Esophagus mucosa (tissue), 1 donor: Measurements from ENCODE around the gene NECAB3. TPM values are rescaled to one million over a fixed set of nuclear protein-coding genes. Genes with fewer than 3 reads are reported as not detected.
A peak's percentile ranks its signal among the peaks of the same experiment; 100 is the strongest.
"Not testable (repeated sequence)": the region's sequence is repeated elsewhere in the genome, so short reads cannot be mapped to it uniquely, and the experiment has no call there.

ENCODE experiments used
- ATAC-seq: fragments of 200-7000 bp; cut with Tn5 transposase; one replicate; pipeline ENCODE4 v1.9.1; 2020
- total RNA-seq: library from RNA; stranded (reverse); gene quantifications from one replicate; pipeline ENCODE4 v1.2.4, GENCODE V29; 2023
- donor health status: DM: yes; HTN: yes; CAD: no.

NECAB3 gene
- total RNA-seq, 1 donor from 2014 or later: 8.0 TPM

DNA sequence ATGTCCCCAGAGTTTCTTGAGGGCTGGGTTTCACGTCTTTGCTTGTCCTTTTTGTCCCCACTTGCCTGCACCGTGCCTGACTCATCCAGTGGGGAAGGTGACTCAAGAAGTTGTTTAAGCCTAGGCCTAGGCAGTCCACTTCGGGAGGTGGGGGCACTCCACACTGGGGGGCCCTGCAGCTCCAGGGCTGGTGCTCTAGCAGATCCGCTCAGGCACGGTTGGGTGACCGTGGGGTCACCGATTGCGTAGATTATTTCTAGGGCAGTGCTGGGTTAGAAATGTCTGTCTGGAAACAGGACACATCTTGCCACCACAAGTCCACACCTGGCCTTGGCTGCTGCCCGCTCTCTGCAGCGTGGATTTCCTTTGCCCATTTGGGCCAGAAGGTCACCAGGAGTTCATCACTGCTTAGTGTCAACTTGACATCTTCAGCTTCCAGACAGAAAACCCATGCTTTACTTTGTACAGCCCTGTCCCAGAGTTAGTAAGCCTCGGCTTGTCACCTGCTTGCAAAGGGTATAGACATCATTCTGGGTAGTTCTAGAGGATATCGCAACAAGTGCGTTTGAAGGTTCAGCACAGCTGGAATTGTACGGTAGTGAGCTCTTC lies 25.7 kb downstream of the NECAB3 start:
- peak; percentile 66 for ATAC-seq

DNA sequence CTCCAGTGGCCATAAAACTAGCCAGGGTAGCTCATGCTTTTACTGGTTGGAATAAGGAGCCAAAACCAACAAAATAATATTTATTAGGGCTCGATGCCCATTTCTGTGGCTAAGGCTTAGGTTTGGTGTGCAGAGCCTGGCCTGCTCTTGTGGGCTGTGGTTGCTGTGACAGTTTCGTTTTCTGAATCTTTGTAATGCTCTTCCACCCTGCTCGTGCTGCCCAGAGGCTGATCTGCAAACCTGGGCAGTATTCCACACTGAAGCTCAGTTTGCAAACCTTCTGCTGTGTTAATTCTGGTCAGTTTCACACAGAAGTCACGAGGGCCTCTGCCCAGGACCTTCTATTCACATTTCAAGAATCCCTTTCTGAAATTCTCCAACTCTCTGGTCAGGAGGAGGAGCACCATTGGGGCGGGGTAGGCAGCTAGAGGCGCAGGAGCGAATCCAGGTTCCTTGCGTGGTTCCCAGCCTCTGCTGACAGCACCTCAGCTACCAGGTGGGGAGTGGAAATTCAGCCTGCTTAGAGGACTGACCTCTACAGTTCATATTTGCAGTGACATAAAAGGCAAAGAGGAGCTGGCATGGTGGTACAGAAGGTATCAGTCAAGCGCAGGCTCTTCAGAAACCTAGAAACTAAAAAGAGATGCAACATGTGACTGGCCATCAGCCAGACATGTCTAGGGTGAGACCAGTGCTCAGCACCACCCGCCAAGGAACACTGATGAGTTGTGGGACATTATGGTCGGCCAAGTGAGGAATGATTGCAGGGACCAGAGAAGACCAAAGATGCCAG lies 26.4 kb downstream of the NECAB3 start:
- ATAC-seq: peak; percentile 41

DNA sequence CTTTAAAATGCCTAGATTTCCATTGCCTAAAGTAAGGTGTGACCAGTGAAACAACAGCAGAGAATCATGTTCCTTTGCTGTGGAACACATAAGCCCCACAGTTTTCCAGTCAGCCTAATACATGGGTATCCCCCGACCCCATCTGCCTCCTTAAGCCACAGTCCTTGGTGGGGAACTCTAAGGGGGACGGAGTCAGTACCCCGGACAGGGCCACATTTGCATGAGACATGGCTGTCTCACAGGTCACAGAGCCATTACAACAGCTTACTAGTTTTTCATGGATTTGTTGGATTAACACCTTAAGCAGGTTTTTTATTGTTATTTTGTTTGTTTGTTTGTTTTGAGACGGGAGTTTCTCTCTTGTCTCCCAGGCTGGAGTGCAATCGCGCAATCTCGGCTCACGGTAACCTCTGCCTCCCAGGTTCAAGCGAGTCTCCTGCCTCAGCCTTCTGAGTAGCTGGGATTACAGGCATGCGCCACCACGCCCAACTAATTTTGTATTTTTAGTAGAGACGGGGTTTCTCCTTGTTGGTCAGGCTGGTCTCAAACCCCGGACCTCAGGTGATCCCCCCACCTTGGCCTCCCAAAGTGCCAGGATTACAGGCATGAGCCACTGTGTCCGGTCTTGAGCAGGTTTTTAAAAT lies 27.1 kb downstream of the NECAB3 start:
- ATAC-seq: not testable (repeated sequence)

DNA sequence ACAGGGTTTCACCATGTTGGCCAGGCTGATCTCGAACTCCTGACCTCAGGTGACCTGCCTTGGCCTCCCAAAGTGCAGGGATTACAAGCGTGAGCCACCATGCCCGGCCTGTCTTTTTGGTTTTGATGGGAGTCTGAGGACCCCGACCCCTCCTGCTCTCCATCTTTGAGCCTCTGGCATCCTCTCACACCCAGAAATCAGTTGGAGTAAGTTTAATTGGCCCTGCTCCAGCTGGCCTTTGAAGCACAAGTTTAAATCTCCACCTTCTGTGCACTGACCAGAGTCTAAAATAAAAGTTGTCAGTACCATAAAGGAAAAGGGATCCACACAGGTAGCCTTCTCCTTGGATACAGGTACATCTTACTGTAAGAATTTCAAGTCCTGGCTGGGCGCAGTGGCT lies 28.0 kb downstream of the NECAB3 start:
- no peak for ATAC-seq

DNA sequence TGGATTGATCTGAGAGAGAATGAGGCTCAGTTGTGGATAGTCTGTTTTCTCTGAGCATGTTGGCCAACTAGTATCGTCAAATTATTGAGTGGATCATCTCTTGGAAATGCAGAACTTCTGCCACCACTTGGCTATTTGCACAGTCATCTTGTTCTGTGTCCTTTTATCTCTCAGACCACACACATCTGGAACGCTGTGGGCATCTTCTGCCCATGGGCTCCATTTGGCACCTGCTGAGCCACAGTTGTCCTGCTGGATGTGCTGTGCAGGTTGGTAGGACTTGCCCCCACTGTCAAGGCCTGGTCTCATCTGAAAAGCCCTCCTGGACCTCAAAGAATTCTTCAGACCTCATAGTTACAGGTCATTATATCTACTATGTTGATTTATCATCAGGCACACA lies 28.8 kb downstream of the NECAB3 start:
- no peak for ATAC-seq

DNA sequence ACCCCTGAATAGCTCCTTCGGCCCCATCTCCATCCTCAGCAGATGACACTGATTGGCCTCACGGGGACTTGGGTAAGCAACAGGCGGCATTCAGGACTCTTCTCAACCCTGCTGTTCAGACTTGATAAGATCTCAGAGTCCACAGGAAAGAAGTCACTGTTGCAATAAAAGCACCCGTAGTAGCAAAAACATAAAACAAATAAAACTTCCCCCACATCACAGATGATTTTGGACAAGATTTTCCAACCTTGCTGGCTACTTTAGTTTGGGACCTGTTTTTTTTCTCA lies 29.2 kb downstream of the NECAB3 start:
- no peak for ATAC-seq

DNA sequence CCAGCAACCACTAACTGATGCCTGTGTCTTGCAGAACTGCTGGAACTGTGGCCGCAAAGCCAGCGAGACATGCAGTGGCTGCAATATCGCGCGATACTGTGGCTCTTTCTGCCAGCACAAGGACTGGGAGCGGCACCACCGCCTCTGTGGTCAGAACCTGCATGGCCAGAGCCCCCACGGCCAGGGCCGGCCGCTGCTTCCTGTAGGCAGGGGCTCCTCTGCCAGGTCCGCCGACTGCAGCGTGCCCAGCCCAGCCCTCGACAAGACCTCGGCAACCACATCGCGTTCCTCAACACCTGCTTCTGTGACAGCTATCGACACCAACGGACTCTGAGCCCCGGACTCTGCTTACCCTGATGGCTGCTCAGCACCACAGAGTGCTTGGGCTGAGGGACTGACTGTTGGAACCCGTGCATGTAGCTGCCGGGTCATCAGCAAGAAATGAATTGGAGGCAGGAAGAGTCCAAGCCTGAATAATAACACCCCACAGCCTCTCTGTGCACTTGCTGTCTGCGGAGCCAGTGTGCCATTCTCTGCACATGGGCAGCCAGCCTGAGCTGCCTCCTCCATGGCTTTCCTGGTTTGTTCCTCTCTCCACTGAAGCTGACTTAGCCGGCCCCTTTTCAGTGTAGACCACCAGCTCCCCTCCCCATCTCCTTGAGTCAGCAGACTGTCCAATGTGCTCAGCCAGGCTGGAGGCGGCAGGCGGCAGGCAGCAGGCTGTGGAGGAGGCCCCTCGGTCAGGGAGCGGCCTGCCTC lies 29.7 kb downstream of the NECAB3 start:
- no peak for ATAC-seq

DNA sequence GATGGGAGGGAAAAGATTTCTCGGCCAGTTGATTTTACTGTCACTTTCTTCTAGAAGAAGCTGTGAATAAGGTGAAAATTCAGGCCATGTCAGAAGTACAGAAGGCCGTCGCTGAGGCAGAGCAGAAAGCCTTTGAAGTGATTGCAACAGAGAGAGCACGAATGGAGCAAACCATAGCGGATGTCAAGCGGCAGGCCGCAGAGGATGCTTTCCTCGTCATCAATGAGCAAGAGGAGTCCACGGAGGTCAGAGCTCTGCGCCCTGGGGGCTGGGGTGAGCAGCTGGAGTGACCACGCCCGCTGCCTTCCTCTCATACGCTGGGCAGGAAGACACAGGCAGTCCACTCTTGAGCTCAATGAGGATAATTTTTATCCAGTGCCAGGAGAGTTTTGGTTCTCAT lies 33.9 kb downstream of the NECAB3 start:
- ATAC-seq: no peak

DNA sequence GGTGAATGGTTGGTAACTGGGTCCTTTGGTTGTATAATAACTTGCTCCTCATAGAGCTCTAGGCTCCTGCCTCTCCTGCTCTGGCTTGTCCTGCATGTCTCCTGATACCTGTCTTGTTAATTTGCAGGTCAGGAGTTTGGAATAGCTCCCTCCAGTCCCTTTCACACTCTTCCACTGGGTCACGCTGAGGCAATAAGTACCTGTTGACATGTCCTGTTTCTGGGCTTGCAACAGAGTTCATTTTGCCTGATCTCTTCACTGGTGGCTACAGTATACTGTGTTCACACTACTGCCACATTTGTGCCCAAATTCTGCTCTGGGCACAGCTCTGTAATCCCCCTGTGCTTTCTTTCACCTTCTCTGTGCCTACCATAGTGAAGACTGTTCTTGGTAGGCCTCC lies 37.5 kb downstream of the NECAB3 start:
- ATAC-seq: no peak

DNA sequence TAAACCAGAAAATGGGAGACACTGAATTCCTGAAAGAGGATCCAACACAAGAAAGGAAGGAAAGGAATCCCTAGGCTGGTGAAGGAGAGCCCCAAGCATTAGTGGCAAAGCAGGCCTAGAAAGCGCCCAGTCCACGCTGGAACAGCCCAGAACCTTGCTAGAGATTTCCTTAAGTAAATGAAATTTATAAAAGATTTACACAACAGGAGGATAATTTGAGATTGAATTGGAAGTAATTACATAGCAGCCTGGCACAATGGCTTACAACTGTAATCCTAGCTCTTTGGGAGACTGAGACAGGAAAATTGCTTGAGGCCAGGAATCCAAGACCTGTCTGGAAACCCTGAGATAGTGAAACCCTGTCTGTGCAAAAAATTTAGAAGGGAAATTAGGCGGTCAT lies 38.9 kb downstream of the NECAB3 start:
- no peak for ATAC-seq

DNA sequence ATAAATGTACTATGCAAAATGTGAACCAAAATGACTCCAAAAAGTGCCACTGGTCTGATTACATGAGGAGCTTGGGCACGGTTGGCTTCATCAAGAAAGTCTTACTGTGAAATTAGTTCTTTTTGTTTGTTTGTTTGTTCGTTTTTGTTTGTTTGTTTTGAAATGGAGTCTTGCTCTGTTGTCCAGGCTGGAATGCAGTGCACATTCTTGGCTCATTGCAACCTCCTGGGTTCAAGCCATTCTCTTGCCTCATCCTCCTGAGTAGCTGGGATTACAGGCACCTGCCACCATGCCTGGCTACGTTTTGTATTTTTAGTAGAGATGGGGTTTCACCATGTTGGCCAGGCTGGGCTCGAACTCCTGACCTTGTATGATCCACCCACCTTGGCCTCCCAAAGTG lies 42.3 kb downstream of the NECAB3 start:
- ATAC-seq: not testable (repeated sequence)

DNA sequence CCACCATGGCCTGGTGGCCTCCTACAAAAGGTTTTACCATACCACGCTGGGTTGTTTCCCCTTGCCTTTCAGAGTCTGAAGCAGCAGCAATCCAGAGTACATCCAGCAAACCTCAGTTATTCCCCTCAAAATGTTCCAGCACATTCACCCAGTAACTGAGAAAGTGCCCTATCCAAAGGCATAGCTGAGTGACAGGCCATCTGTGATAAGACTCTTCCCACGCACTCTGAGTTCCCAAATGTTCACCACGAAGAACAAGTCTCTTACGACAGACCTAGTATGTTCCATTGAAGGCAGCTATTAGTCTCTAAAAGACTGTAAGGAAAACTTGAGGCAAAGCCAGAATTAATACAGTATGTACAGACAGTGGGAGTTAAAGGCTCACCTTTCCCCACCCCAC lies 43.7 kb downstream of the NECAB3 start:
- ATAC-seq: no peak

DNA sequence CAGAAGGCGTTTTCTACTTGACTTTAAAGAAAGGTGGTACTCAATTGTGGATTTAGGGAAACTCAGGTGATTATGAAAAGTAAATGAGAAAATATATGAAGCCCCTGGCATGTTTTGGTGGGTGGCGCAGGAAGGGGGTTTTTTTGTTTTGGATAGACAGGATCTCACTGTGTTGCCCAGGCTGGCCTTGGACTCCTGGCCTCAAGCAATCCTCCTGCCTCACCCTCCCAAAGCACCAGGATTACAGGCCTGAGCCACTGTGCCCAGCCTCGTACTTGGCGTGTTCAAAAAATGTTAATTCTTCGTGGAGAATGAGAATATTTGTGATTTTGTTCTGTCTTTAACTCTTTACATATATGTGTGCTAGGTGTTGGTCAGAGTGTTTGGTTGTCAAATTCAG lies 44.2 kb downstream of the NECAB3 start:
- no peak for ATAC-seq

DNA sequence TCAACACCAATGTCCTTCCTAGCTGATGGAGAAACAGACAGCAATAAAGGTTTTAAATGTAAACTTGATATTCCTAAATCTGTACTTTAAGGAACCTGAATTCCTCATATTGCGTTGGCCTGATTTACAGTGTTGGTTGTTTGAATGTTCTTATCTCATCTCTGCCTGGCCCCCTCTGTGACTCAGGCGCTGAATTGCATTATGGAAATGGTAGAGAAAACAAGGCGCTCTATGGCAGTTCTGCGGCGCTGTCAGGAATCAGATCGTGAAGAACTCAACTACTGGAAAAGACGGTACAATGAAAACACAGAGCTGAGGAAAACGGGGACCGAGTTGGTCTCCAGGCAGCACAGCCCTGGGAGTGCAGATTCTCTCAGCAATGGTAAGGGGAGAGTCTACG lies 44.7 kb downstream of the NECAB3 start:
- ATAC-seq: no peak

DNA sequence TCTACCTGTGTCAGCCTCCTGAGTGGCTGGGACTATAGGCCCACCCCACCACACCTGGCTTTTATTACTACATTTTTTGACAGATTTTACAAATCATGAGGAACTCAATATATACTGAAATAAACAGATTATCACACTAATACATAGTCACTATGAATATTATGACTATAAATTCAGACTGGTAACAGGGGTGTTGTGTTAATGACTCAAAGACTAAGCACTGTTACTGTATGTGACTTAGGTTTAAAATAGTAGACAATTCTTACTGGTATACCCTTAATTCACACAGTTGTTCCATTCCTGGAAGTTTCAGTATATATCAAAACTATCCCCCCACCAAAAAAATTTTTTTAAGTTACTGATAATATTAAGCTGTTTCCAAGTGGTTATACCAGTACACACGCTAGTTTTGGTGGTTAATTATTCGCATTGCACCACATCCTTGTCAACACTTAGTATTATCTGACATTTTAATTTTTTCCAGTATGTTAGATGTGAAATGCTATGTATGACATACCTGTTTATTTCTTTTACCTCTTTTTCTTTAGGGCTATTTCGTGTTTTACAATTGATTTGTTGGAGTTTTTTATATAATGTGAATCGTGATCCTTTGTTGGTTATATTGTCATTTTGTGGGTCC lies 46.5 kb downstream of the NECAB3 start:
- no peak for ATAC-seq

DNA sequence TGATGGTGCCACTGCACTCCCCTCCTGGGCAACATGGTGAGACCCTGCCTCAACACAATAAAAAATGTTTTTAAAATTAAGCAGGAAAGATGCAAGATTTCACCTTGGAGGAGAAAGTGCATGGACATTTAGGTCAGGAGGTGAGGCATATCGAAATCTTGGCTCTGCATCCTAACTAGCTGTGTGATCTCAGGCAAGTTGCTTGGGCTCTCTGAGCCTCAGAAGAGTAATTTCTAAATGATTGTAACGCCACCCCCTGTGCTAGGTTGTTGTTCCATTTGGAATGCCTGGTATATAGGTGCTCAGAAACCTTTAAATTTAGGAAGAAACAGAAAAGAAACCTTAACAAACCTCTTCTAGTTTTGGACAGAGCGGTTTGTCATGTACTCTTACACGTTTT lies 48.0 kb downstream of the NECAB3 start:
- no peak for ATAC-seq

DNA sequence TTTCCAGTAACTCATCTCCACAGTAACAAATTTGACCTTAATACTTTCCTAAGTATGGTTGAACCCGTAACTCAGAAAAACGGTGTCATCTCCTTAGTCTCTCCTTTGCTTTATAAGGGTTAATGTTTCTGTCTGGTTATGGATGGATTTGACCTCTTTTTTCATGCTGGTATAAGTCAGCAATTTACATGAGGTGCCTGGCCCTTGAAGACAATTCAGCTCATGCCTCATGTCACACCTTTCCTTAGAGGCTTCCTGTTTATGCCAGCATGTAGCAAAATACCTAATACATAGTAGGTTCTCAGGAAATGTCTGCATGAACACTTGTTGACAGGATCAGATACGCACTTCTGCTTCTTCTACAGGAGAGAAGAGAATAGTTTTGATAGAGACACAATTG lies 49.8 kb downstream of the NECAB3 start:
- no peak for ATAC-seq

DNA sequence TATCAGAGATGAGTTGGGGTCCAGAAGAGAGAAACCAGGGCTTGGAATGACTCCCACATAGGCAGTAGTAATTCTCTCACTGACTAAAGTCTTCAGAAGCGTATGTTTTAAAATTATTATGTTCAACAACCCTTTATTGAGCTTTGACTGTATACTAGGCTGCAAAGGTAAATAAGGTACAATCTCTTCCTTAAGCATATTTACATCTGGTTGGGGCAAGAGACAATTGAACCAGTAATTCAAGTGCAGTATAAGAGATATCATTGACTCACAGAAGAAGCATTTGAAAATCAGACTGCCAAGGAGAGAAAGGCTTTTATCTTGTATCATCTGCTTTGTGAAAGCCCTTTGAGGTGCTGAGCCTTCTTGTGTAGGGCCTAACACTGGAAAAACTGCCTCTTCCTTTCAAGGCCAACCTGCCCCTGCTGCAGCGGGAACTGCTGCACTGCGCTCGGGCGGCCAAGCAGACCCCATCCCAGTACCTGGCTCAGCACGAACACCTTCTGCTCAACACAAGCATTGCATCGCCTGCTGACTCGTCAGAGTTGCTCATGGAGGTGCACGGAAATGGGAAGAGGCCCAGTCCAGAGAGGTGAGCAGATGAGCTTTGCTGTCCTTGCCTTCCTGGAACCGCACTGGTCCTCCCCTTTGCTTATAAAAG lies 51.4 kb downstream of the NECAB3 start:
- ATAC-seq: no peak

DNA sequence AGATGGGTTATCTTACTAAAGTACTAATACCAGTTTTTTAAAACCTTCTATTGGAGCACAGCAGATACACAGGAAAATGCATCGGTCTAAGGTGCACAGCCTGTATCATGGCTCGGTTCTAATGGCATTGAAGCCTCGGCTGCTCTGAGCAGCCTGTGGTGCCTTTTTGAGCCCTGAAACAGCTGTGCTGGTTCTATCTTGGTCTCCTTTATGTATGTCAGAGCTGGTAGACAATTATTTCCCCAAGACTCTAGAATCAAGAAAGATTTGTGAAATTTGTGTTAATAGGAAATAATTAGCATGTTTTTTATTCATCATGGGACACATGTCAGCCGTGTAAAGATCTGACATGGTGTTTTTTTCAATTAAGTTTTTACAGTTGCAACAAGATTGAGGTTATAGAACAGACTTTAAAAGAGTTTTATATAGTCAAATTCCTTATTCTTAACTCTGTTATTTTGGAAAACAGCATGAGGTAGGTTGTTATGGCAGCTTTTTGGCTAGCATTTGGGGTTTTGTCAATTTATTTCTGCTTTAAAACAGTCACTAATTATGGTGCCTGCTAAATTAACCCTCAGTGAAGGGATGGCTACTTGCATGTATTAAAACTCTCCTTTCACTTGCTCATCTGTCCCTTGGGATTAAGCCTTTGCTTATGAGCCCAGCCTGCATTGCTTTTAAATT lies 52.4 kb downstream of the NECAB3 start:
- ATAC-seq: no peak

DNA sequence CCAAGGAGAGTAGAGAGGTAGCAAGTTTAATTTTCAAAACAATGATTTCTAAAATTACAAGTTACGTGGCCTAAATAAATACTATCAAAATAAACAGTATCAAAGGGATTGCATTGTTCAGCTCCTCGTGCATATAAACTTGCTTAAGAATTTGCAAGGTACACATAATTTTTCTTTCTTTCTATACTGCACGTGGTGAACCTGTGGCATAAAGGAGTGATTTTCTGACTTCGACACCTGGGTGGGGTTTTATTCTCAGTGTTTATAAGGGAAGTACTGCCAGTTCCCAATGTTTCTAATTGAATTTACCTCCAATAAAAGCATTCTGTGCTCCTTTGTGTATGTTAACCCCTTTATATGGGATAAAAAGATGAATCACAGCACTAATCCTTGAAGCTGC lies 62.2 kb downstream of the NECAB3 start:
- ATAC-seq: no peak

DNA sequence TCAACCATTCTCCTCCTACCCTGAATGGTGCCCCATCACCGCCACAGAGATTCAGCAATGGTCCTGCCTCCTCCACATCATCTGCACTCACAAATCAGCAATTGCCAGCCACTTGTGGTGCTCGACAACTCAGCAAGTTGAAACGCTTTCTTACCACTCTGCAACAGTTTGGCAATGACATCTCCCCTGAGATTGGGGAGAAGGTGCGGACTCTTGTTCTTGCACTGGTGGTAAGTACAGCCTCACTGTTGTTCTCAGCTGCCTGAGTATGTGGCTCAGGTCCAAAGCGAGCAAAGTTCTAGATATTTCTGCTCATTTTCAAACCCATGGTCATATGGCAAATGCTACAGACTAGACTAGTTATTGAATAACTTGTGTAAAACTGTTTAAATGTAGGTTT lies 63.1 kb downstream of the NECAB3 start:
- ATAC-seq: no peak

DNA sequence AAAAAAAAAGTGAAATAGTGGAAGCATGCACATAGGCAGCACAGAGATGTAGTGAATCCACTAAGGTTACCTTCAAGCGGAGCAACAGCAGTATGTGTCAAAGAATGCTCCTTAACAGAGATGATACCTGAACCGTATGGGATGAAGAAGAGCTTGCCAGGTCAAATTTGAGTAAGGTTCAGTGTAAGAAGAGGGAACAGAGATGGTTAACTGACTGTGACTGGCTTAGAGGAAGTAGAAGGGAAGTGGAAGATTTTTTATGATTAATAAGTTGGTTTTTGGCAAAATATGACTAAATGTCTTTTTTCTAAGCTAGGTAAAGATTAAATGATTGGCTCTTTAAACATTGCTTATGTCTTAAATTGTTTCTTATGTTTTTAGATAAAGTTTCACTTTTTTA lies 64.7 kb downstream of the NECAB3 start:
- ATAC-seq: no peak
